ENCODE data around the gene BSDC1.

The BSDC1 gene

DNA sequence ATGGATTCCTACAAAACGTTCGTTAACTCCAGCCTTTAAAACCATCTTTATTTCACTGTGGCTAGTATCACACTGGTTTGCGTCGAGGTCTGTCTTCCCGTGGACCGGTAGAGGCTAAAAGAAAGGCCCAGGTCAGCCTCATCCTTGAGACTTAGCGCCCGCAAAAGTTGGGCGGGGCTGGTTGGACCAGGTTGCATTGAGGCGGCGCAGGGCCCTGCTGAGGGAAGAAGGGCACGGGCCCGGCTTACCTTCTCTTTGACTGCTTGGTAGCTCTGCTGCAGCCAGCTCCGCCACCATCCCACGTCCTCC, 455 bp downstream of the BSDC1 start:
- DNase-seq (ENCODE audit: low spot score) = peak; percentile 27

- DNase-seq (ENCODE audit: low spot score) = no peak
Measured at GRCh38 chr1:32393136-32393535, 1.1 kb downstream of the BSDC1 start.

- no peak for DNase-seq (ENCODE audit: low spot score)
Measured at GRCh38 chr1:32392325-32392724, 1.9 kb downstream of the BSDC1 start.

DNA sequence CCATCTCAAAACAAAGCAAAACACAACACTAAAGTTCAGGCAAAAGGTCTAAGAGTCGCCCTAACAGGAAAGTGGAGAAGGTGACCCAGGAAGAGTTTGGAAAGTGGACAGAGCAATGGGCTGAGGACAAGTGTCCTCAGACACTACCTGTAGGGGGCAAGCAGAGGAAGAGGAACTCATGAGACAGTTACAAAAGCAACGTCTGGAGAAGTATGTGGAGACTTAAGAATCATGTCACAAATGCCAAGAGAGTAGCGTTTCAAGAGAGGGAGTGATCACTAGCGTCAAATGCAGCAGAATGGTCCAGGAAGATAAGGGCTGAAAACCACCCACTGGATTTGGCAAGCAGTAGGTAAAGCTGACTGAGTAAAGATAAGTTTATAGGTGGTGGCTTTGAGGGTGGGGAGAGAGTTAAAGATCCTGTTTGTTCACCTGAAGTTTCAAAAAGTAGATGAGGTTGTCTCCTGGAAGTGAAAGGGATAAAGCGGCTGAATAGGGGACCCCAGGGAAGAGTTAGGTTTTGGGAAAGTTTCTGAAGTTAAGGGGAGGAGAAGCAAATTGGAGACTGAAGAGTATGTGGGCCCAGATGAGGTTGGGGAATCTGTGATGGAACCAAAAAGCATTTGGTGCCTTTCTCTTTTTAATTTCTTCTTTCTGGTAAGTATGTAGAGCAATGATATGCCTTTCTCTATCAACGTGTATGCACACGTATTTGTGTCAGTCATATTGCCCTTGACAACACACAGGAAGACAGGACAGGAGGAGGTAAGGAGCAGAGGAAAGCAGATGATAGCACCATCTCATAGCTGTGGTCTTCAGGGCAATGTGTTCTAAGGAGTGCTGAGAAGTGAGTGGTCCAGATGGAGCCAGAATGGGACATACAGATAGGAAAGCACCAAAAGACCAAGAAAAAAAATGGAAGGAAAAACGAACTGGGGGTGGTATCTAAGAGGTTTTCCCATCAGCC, 3.1 kb downstream of the BSDC1 start:
- no peak for DNase-seq (ENCODE audit: low spot score)

DNA sequence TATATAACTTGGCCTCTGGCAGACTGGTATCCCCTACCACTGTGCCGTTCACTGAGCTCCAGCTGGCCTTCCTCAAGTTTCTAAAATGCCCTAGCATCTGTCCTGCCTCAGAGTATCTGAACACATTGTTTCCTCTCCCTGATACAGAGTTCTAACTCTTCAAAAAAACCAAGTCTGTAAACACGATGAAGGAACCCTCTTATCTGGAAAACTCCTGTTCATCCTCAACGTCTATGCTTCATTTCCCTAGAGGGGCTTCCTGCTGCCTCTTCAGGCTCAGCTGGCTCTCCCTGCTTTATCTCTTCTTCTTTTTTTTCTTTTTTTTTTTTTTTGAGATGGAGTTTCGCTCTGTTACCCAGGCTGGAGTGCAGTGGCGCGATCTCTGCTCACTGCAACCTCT, 5.6 kb downstream of the BSDC1 start:
- no peak for DNase-seq (ENCODE audit: low spot score)

GRCh38 chr1:32386676-32387392, 7.4 kb downstream of the BSDC1 start:
- DNase-seq (ENCODE audit: low spot score) = no peak

- no peak for DNase-seq (ENCODE audit: low spot score)
Measured at GRCh38 chr1:32380057-32380456, 14.2 kb downstream of the BSDC1 start.

DNA sequence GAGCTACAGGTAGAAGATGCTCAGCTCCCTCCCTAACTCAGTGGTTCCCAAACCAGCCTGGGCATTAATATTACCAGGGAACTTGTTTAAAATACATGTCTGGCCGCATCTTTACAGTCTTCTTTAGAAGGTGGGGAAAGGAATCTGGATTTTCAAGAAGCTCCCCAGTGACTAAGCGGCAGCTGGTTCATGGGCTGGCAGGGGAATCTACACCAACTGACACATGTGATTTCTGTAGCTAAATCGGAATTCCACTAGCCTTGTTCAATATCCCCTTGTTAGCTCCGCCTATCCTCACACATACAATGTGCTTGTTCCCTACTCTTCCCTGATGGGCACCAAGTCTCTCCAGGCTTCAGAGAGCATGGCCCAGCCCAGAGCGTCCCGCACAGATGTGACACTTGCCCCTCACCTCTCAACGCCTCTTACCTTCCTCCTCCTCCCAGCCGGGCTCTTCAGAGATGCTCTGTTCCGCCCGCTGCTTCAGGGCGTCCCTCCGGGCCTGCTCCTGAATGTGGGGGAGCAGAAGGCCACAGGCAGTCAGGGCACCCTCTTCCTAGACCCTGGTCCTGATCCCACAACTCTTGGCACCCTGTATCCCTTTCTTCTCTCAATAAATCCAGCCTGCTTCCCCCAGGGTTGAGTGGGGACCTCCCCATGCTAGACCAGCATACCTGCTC, 16.6 kb downstream of the BSDC1 start:
- DNase-seq (ENCODE audit: low spot score) = no peak

GRCh38 chr1:32376199-32376598, 18.0 kb downstream of the BSDC1 start:
- DNase-seq (ENCODE audit: low spot score) = no peak

DNA sequence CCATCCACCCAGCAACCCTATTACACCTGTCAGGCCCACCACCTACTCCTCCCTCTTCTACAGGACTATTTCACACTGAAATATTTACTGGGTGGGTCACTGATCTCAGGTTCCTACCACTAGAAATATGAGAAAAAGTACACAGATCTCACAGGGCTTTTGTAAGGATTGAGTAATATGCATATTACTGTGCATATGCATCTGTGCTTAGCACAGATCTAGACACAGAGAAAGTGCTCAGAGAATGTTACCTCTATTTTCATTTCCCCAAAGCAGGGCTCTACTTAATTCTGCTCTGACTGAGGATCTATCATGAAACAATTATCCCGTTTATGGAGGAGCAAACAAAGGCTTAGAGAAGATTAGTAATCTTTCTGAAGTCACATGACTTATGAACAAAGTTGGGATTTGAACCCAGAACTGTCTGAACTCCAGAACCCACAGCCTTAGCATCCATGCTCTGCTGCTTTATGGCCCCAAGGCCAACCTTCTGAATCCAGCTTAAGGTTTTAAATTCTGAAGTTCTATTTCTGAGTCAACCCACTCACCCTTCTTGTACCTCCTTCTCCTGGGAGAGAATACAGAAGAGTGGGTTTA, 20.1 kb downstream of the BSDC1 start:
- no peak for DNase-seq (ENCODE audit: low spot score)

DNA sequence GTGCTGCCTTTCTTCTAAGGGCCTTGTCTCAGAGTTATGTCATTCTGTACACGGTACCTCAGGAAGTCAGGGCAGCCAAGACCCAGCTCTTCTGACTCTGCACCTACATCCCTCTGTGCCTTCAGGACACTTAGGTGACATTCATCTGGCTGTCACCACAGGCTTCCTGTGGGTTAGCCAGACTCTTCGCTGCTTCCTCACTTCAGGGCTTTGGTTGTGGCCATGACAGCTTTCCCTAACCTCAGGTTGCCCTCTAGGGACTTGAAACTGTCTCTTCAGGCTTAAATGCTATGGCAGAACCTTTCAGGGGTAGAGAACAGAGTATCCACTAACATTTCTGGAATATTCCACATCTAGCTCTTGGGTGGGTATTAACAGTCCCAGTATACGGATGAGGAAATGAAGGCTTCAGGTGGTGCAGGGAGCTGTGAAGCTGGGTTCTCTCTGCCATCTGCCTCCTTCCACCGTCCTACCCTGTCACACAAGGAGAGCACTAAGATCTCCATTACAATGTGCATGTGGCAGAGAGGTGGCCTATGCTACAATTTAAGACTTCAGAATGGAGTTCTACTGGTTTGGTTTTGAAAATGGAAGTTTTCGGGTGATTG, 22.0 kb downstream of the BSDC1 start:
- DNase-seq (ENCODE audit: low spot score) = peak; percentile 55

GRCh38 chr1:32367912-32368635, 26.2 kb downstream of the BSDC1 start:
- no peak for DNase-seq (ENCODE audit: low spot score)

DNA sequence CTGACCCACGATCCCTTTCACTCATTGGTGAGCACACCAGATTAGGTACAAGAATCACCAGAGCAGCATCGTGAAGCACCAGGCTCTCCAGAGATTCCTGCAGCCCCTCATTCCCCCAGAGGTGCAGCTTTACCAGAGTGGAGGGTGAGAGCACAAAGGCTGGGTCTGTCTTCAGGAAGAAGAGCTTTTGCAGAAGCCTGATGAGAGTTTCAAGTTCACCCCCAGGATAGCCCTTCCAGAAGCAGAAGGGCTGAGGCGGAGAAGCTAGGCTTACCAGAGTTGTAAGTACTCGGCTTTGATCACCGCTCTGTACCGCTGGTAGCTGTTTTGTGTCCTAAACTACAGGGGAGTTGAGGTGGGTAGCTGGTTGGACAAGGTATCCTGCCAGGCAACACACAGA, 28.8 kb downstream of the BSDC1 start:
- no peak for DNase-seq (ENCODE audit: low spot score)

GRCh38 chr1:32364836-32365235, 29.4 kb downstream of the BSDC1 start:
- no peak for DNase-seq (ENCODE audit: low spot score)

DNA sequence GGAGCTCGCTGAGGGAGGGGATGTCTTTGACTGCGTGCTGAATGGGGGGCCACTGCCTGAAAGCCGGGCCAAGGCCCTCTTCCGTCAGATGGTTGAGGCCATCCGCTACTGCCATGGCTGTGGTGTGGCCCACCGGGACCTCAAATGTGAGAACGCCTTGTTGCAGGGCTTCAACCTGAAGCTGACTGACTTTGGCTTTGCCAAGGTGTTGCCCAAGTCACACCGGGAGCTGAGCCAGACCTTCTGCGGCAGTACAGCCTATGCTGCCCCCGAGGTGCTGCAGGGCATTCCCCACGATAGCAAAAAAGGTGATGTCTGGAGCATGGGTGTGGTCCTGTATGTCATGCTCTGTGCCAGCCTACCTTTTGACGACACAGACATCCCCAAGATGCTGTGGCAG, 30.5 kb downstream of the BSDC1 start:
- DNase-seq (ENCODE audit: low spot score) = no peak

- DNase-seq (ENCODE audit: low spot score) = no peak
Measured at GRCh38 chr1:32362474-32363313, 31.5 kb downstream of the BSDC1 start, which contains the start of the genes FAM229A and TSSK3. TSS of gene FAM229A (minus strand) at chr1:32362485. CDS start at chr1:32362091, 394 bp downstream. TSS of gene TSSK3 (plus strand) at chr1:32362539. CDS start at chr1:32362702, 163 bp downstream.

DNA sequence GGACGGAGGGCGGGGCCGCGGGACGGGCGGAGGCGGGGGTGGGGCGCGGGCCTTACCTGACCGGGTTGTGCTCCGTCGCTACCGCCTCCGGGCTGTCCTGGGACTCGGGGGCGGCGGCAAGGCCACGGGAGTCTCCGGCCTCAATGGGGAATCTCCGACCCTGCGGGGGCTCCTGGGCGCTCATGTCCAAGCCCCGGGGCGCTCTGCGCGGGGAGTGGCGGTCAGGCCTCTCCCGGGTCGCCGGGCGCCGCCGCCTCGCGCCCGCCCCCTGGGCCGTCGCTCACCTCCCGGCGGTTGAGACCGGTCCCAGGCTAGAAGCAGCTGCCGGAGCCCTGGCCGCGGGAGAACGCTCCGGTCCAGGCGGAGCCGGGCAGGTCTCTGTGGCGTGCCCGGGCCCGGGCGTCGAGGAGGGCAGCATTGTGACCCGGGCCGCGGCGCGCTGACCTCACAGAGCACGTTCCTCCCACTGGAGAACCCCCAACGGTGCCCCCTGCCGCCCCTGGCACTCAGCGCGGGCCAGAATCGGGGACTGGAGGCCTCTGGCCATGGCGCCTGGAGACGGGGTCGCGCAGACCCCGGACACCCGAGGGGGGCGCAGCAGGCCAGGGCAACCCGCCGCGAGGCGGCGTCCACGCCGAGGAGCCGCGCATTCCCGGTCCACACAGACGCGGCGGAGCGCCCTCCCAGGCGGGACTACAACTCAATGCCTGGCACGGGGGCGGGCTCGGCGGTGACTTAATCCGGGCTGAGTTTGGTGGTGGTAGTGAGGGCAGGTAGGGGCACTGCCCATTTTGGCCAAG, 32.4 kb downstream of the BSDC1 start:
- no peak for DNase-seq (ENCODE audit: low spot score)

DNA sequence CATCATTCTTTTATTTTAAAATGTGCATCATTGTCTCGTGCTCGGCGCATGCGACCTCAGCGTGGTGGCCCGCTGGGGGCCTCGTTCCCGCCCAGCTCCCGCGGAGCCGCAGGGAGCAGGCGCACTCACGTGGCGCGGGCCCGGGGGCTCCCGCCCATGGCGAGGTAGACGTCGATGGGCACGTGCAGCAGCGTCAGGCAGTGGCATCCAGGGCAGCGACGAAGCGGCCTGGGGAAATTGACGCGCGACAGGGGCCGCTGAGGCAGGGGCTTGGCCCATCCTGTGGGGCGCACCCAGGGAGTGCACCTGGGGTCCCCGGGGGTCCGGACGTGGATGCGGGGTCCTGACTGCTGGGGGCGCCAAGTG, 33.0 kb downstream of the BSDC1 start:
- no peak for DNase-seq (ENCODE audit: low spot score)

- no peak for DNase-seq (ENCODE audit: low spot score)
Measured at GRCh38 chr1:32358435-32358834, 35.8 kb downstream of the BSDC1 start.
